T-helper 17 cell (primary cell): Measurements from ENCODE around the gene ASB3. TPM values are rescaled to one million over a fixed set of nuclear protein-coding genes. Genes with fewer than 3 reads are reported as not detected.
"Not testable (repeated sequence)": the region's sequence is repeated elsewhere in the genome, so short reads cannot be mapped to it uniquely, and the experiment has no call there.

Experiments used
- ATAC-seq: fragments of 150-1000 bp; cut with Tn5 transposase; 2 replicates; pipeline ENCODE4 v1.10.0; 2021; ENCODE audit warnings: mild to moderate bottlenecking, moderate library complexity
- DNase-seq, 3 donors: peaks; one replicate each; pipeline versions ENCODE4 v3.0.0 to v3.0.0-alpha.2; 2020 to 2021
- H3K9me3 ChIP-seq: one replicate; pipeline ENCODE4 v1.7.0; 2013; ENCODE audit warnings: low read length, mild to moderate bottlenecking; ENCODE audit not compliant: control insufficient read depth, poor library complexity, severe bottlenecking
- H3K27ac Mint-ChIP-seq: one replicate; pipeline ENCODE4 v1.8.0; 2022; ENCODE audit warnings: mild to moderate bottlenecking, moderate library complexity, mixed read lengths
- H3K27me3 Mint-ChIP-seq: one replicate; pipeline ENCODE4 v1.8.0; 2022; ENCODE audit warnings: mixed read lengths
- H3K36me3 Mint-ChIP-seq: one replicate; pipeline ENCODE4 v1.8.0; 2022; ENCODE audit warnings: low read depth, mixed read lengths
- H3K4me1 Mint-ChIP-seq: one replicate; pipeline ENCODE4 v1.8.0; 2022; ENCODE audit warnings: mild to moderate bottlenecking, mixed read lengths
- H3K4me3 Mint-ChIP-seq: one replicate; pipeline ENCODE4 v1.8.0; 2022; ENCODE audit warnings: mild to moderate bottlenecking, moderate library complexity, mixed read lengths
- total RNA-seq, 4 donors: library from RNA in 2 of 4; stranded (reverse) in 2 of 4; gene quantifications; one replicate each; pipeline ENCODE4 v1.2.3 and lab custom pipeline; 2022 to 2026

Gene ASB3
- total RNA-seq, 2 donors from 2014 or later = 26.0 to 29.1 TPM

DNA sequence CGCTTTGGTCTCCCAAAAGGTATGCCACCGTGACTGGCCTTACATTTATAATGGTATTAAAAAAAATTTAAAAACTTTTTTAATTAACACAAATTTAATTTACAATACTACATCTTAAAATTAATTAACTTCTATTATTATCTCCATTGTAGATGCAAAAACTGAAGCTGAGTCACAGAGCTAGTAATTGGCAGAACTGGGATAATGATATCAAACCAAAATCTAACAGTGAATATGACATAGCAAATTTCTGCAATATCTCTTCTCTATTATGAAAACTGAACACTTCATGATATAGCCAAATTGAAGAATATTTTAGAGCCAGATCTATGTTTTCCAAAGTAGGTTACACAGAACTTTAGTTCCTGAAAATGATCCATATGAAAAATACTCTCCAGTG, 85.5 kb downstream of the ASB3 start:
- H3K9me3 ChIP-seq = no peaks in the 10 kb centered on the region
- no peak for ATAC-seq
- Mint-ChIP-seq H3K4me1 (peaks cover 5% of the 10 kb centered on the region), H3K27me3 (no peaks in the 10 kb centered on the region), H3K27ac (no peak overlapping the region), H3K4me3 (no peak overlapping the region), H3K36me3 (peaks cover 10% of the 10 kb centered on the region)
- no peak for DNase-seq

DNA sequence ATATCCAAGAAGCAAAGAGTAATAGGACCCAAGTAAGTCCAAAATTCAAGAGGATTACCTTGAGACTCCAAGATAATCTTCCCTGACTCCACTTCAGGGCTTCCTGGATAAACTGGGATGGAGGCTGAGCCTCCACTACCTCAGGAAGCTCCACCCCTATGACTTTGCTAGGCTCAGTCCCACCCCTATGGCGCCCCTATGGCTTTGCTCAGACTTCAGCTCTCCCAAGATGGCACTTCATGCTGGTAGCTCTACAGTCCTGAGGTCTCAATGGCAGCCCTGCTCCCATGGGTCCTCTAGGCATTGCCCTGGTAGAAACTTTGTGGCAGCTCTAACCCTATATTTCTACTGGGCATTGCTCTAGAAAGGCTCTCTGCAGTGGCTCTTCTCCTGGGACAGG, 89.1 kb downstream of the ASB3 start:
- H3K9me3 ChIP-seq = no peaks in the 10 kb centered on the region
- Mint-ChIP-seq H3K27ac (no peak overlapping the region), H3K4me3 (no peak overlapping the region), H3K4me1 (no peaks in the 10 kb centered on the region), H3K27me3 (no peaks in the 10 kb centered on the region), H3K36me3 (peaks cover 9% of the 10 kb centered on the region)
- ATAC-seq = no peak
- no peak for DNase-seq

DNA sequence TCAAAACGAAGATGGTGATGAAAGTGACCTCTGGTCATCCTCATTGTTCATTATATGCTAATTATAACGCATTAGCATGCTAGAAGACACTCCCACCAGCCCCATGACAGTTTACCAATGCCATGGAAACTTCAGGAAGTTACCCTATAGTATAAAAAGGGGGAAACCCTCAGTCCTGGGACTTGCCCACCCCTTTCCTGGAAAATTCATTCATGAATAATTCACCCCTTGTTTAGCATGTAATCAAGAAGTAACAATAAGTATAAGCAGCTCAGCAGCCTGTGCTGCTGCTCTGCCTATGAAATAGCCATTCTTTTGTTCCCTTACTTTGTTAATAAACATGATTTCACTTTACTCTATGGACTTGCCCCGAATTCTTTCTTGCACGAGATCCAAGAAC, 89.7 kb downstream of the ASB3 start:
- Mint-ChIP-seq H3K4me3 (no peak overlapping the region), H3K36me3 (peaks cover 9% of the 10 kb centered on the region), H3K27me3 (no peaks in the 10 kb centered on the region), H3K27ac (no peak overlapping the region), H3K4me1 (no peaks in the 10 kb centered on the region)
- H3K9me3 ChIP-seq = no peaks in the 10 kb centered on the region
- ATAC-seq (no peak), DNase-seq (no peak)

DNA sequence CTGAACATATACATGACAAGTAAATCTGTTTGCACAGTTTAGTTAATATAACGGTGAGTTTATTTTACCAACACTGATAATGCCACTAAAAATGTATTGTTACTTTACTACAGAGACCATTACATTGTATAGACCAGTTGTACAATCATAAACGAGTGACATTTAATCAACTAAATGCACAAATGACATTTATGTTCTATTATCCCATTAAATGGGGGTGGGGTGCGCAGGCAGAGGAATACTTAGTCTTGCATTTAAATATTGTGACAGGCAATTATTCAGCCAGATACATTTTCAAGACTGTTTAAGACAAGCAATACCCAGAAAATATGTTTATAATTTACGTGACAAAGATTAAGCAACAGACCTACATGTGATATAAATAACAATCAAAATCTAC, 91.2 kb downstream of the ASB3 start:
- Mint-ChIP-seq H3K27me3 (no peaks in the 10 kb centered on the region), H3K4me3 (no peak overlapping the region), H3K36me3 (peaks cover 13% of the 10 kb centered on the region), H3K4me1 (no peaks in the 10 kb centered on the region), H3K27ac (no peak overlapping the region)
- no peaks in the 10 kb centered on the region for H3K9me3 ChIP-seq
- DNase-seq = no peak
- ATAC-seq = no peak

DNA sequence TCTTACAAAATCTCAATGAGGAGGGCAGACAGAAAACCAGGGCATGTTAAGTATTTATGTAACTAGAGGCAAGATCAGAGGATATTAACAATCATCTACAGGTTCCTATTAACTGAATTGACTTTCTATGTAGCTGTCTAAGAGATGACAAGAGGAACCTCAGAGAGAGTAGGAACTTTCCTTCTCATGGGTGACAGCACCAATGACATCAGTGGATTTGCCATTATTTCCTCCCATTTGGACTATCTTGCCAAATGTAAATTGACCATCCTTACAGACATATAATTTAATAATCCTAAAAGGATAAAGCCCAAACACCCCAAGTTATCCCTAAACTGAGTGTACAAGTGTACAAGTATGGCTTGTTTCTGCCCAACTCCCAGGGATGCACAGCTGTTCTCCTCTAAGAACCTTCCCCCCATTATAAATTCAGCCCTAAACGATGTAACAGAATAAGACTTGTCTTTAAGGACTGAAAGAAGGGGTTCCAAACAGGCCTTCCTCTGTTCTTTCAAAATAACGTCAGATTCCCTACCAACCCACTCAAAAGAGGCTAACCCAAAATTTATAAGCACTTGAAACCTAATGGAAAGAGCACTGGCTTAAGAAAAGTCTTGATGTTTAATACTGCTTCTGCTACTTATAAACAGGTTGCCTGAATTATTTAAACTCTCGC, 92.5 kb downstream of the ASB3 start:
- H3K27me3 Mint-ChIP-seq = no peaks in the 10 kb centered on the region
- H3K4me3 Mint-ChIP-seq = no peak overlapping the region
- no peaks in the 10 kb centered on the region for H3K9me3 ChIP-seq
- H3K27ac Mint-ChIP-seq = no peak overlapping the region
- H3K4me1 Mint-ChIP-seq = no peaks in the 10 kb centered on the region
- H3K36me3 Mint-ChIP-seq = peaks cover 13% of the 10 kb centered on the region
- DNase-seq = no peak
- ATAC-seq = no peak

DNA sequence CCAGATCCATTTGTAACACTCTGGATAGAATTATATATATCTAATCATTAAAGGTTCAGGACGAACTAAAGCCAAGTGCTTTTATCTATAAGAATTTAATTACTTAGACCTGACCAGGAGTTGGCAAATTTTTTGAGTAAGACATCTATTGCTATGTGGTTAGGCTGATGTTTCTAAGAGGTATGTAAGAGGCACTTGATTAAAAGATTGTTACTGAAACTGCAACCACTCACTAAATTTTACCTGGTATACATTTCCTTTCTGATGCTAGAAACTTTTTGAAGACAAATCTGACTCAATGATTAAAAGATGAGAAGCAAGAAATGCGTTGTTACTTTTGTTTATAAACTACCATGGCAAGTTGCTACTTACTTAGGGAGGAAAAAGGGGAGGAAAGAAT, 95.9 kb downstream of the ASB3 start:
- Mint-ChIP-seq H3K4me1 (no peaks in the 10 kb centered on the region), H3K27ac (no peak overlapping the region), H3K36me3 (peaks cover 12% of the 10 kb centered on the region), H3K4me3 (no peak overlapping the region), H3K27me3 (no peaks in the 10 kb centered on the region)
- H3K9me3 ChIP-seq = no peaks in the 10 kb centered on the region
- DNase-seq = no peak
- ATAC-seq = no peak

DNA sequence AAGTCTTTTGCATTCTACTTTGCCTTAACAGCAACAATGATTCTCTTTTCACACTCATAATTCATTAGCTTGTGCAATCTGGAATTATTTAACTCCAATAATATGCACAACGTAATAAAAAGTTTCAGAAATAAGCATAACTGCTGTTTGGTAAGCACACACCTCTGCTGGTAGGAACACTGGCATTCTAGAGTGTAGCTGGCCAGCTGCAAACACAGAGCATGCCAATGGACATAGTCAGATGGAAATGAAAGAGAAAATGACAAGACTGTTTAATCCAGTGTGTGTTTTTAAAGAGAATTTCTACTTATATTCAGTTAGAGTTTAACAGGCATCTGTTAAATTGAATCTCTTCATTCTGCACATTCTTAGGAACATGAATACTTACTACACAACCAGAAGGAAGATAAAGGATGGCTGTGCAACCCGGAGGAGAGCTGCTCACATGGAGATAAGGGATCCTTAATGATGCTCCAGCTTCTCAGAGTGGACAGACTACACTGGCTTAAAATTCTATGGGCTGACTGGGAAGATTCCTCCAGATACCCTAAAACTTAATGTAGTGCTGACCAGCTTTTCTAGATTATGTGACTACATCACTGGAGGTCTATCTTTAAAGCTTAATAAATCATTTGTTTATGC, 113.8 kb downstream of the ASB3 start:
- no peak for DNase-seq
- peaks cover 4% of the 10 kb centered on the region for H3K4me1 Mint-ChIP-seq
- no peak for ATAC-seq
- no peaks in the 10 kb centered on the region for H3K27me3 Mint-ChIP-seq
- peaks cover 3% of the 10 kb centered on the region for H3K36me3 Mint-ChIP-seq
- H3K4me3 Mint-ChIP-seq = no peak overlapping the region
- H3K27ac Mint-ChIP-seq = no peak overlapping the region
- H3K9me3 ChIP-seq = no peaks in the 10 kb centered on the region

DNA sequence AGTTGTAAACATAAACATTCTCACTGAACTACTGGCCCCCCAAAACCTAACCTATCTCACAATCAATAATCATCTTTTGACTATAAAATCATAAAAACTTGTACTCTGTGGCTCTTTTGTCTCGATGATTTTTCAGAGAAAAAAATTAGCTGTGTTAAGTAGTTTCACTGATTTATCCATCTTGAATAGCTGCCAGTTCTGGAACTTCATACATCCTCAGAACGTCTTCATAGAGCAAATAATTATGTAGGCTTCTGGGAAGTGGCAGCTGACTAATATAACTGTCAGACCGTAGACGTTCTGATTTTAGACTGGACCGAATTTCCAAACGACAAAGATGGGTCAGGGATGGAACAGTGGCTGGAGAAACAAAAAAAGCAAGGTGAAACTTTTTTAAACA, 116.4 kb downstream of the ASB3 start:
- ATAC-seq = no peak
- no peak overlapping the region for H3K27ac Mint-ChIP-seq
- DNase-seq = no peak
- no peaks in the 10 kb centered on the region for H3K9me3 ChIP-seq
- H3K4me1 Mint-ChIP-seq = peaks cover 4% of the 10 kb centered on the region
- no peak overlapping the region for H3K4me3 Mint-ChIP-seq
- no peaks in the 10 kb centered on the region for H3K27me3 Mint-ChIP-seq
- H3K36me3 Mint-ChIP-seq = peaks cover 3% of the 10 kb centered on the region

DNA sequence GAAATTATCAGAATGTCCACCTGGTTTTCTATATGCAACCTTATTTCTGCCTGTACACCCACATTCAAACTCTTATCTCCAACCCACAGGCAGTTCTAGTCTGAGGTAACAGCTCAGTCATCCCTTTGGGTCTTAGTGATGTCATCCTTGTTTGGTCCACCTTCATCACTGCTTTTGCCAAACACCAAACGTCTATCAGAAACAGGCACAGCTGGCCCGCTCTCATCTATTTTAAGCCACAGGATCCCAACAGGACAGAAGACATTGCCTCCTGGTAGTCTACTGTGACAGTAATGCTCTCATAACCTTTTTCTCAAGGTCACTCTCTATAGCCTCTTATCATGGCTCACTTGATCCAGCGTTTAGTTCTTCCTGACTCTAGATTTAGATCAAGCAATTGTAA, 118.1 kb downstream of the ASB3 start:
- no peak overlapping the region for H3K4me3 Mint-ChIP-seq
- no peaks in the 10 kb centered on the region for H3K36me3 Mint-ChIP-seq
- H3K27me3 Mint-ChIP-seq = no peaks in the 10 kb centered on the region
- H3K9me3 ChIP-seq = no peaks in the 10 kb centered on the region
- no peak for DNase-seq
- H3K4me1 Mint-ChIP-seq = peaks cover 4% of the 10 kb centered on the region
- H3K27ac Mint-ChIP-seq = no peak overlapping the region
- no peak for ATAC-seq

DNA sequence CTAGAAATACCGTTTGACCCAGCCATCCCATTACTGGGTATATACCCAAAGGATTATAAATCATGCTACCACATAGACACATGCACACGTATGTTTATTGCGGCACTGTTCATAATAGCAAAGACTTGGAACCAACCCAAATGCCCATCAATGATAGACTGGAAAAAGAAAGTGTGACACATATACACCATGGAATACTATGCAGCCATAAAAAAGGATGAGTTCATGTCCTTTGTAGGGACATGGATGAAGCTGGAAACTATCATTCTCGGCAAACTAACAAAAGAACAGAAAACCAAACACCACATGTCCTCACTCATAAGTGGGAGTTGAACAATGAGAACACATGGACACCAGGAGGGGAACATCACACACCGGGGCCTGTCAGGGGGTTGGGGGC, 119.6 kb downstream of the ASB3 start:
- H3K27ac Mint-ChIP-seq, DNase-seq, H3K4me1 Mint-ChIP-seq, H3K27me3 Mint-ChIP-seq, H3K36me3 Mint-ChIP-seq, H3K9me3 ChIP-seq, ATAC-seq, H3K4me3 Mint-ChIP-seq: not testable (repeated sequence)

DNA sequence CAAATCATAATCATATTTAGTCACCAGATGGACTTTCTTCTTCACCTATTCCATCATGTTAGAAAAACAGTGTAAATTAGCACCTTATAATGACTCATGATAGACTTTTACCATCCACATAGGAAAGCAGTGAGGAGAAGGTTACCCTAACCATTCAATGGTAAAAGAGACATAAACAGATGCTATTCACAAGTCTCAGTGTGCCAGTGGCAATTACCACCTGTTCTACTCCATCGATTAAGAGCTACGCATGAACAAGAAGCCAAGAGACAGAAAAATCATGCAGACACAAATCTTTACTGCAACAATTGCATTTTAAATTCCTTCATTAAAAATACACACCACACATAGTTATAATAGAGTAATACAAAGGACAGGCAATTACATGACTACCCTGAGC, 125.9 kb downstream of the ASB3 start:
- H3K36me3 Mint-ChIP-seq = no peaks in the 10 kb centered on the region
- no peak for DNase-seq
- no peak overlapping the region for H3K4me3 Mint-ChIP-seq
- no peaks in the 10 kb centered on the region for H3K27me3 Mint-ChIP-seq
- no peaks in the 10 kb centered on the region for H3K9me3 ChIP-seq
- no peak for ATAC-seq
- no peak overlapping the region for H3K27ac Mint-ChIP-seq
- peaks cover 2% of the 10 kb centered on the region for H3K4me1 Mint-ChIP-seq

DNA sequence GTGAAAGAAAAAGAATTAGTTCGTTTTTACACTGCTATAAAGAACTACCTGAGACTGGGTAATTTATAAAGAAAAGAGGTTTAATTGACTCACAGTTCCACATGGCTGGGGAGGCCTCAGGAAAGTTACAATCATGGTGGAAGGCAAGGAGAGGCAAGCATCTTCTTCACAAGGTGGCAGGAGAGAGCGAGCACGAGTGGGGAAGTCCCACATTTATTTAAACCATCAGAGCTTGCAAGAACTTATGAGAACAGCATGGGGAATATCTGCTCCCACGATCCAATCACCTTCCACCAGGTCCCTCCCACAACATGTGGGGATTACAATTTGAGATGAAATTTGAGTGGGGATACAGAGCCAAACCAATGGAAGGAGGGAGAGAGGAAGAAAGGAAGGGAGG, 128.3 kb downstream of the ASB3 start:
- not testable (repeated sequence) for H3K9me3 ChIP-seq, H3K4me1 Mint-ChIP-seq, ATAC-seq, H3K27ac Mint-ChIP-seq, H3K27me3 Mint-ChIP-seq, DNase-seq, H3K36me3 Mint-ChIP-seq, H3K4me3 Mint-ChIP-seq

DNA sequence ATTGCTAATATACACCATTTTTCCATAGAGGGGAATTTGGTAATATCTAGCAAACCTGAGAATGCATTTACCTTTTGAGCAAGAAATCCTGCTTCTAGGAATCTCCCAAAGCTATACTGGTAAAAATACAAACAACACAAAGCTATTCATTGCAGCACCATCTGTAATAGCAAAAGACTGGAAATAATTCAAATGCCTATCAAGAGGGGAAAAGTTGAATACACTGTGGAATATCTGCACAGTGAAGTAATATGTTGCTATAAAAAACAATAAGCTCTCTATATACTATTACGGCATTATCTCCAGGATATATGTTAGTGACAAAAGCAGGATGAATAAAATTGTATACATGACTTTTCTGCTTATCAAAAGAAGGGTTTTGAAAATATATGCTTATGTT, 131.5 kb downstream of the ASB3 start:
- Mint-ChIP-seq H3K4me3 (no peak overlapping the region), H3K4me1 (peaks cover 2% of the 10 kb centered on the region), H3K27me3 (no peaks in the 10 kb centered on the region), H3K36me3 (no peaks in the 10 kb centered on the region), H3K27ac (no peak overlapping the region)
- H3K9me3 ChIP-seq = no peaks in the 10 kb centered on the region
- DNase-seq (no peak), ATAC-seq (no peak)

DNA sequence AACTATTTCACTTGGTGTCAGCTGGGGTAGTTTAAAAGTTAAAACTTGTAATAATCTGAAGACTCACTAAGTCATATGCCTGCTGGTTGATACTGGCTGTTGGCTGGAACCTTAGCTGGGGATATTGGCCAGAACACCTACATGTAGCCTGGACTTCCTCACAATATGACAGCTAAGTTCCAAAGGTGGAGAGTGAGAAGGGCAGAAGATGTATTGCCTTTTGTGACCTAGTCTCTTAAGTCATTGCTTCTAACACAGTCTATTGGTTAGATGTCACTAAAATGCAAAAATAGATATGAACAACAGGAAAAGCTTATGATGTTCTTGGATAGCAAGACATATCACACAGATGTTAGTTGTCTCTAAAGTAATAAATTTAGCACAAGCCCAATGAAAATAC, 132.4 kb downstream of the ASB3 start:
- no peak overlapping the region for H3K27ac Mint-ChIP-seq

More for the DNA sequence above, 132.4 kb downstream of the ASB3 start:
- DNase-seq (no peak), ATAC-seq (no peak)
- H3K36me3 Mint-ChIP-seq = peaks cover 2% of the 10 kb centered on the region
- H3K4me1 Mint-ChIP-seq = peaks cover 2% of the 10 kb centered on the region
- no peaks in the 10 kb centered on the region for H3K27me3 Mint-ChIP-seq
- no peak overlapping the region for H3K4me3 Mint-ChIP-seq
- no peaks in the 10 kb centered on the region for H3K9me3 ChIP-seq
